Peyer's patch (tissue), 4 donors: ENCODE measurements around the gene CASP12.

ENCODE experiments used
- POLR2A ChIP-seq, 2 donors: fragments of 450-650 bp; IDR thresholded peaks; one replicate each; pipeline ENCODE4 v1.5.1; 2017; ENCODE audit warnings: antibody characterized with exemption in 2 of 2, mild to moderate bottlenecking in 2 of 2, moderate library complexity in 2 of 2
- TF ChIP-seq, protein P1 (sequence below), 6 experiments: fragments of 450-650 bp in 4 of 6; fragments of 200-600 bp in 2 of 6; sonication (generic) in 1 of 6; IDR thresholded peaks; one replicate each; pipeline ENCODE4 v1.5.1; 2017 to 2019; ENCODE audit warnings: antibody characterized with exemption in 6 of 6, mild to moderate bottlenecking in 3 of 6, moderate library complexity in 1 of 6

DNA sequence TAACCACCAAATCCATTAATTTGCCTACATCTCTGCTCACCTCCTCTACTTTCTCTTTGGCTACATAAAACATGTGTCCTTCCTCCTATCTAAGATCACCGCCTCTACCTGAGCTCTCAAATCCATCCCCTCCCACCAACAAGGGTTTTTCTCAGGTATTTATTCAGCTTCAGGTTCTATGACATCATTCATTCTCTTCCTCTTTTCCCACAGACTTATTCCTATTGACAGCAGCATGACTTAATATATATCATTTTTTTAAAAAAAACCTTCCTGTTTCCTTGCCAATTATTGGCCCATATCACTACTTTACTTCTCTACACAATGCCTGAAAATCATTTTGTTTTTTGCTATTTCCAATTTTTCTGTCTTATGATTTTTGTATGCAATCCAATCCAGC lies 4.4 kb downstream of the CASP12 start:
- TF ChIP-seq, protein P1, sequence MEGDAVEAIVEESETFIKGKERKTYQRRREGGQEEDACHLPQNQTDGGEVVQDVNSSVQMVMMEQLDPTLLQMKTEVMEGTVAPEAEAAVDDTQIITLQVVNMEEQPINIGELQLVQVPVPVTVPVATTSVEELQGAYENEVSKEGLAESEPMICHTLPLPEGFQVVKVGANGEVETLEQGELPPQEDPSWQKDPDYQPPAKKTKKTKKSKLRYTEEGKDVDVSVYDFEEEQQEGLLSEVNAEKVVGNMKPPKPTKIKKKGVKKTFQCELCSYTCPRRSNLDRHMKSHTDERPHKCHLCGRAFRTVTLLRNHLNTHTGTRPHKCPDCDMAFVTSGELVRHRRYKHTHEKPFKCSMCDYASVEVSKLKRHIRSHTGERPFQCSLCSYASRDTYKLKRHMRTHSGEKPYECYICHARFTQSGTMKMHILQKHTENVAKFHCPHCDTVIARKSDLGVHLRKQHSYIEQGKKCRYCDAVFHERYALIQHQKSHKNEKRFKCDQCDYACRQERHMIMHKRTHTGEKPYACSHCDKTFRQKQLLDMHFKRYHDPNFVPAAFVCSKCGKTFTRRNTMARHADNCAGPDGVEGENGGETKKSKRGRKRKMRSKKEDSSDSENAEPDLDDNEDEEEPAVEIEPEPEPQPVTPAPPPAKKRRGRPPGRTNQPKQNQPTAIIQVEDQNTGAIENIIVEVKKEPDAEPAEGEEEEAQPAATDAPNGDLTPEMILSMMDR (IDR thresholded peaks at IDR 0.05) = no peak
- TF ChIP-seq POLR2A (IDR thresholded peaks at IDR 0.05) = no peak
